Measurements from ENCODE around the gene PTMS. TPM values are rescaled to one million over a fixed set of nuclear protein-coding genes. Genes with fewer than 3 reads are reported as not detected.

Gene PTMS
- total and polyA plus RNA-seq, 2 of the 13 experiments (the other 11 are each of a cell fraction or from before 2014, with no cell fraction given): 40.5 to 82.4 TPM

DNA sequence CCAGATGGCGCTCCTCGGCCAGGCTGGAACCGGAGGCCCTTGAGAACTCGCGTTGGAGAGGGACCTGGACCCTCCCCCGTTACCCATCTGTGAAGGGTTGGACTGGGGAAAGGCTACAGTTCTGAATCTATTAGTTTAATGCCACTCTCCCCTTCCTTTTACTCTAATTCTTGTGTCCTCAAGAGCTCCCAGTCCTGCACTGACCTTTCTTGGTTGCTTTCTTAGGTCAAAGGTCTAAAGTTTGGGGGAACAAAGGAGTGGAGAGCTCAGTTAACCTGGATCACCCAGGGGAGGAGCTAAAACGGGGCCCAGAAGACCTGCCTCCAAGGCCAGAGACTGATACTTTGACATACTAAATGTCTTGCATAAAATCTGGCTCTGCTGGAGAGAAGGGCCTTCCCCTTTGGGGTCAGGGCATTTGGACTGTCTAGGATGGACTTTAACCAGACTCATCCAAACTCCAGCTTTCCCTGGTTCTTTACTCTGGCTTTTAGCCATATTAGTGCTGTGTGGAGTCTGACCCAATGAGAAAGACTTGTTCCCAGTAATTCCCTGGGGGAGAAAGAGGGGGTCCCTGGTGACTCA is 12.3 kb upstream of the PTMS start (continued):
- TF ChIP-seq, protein P1, sequence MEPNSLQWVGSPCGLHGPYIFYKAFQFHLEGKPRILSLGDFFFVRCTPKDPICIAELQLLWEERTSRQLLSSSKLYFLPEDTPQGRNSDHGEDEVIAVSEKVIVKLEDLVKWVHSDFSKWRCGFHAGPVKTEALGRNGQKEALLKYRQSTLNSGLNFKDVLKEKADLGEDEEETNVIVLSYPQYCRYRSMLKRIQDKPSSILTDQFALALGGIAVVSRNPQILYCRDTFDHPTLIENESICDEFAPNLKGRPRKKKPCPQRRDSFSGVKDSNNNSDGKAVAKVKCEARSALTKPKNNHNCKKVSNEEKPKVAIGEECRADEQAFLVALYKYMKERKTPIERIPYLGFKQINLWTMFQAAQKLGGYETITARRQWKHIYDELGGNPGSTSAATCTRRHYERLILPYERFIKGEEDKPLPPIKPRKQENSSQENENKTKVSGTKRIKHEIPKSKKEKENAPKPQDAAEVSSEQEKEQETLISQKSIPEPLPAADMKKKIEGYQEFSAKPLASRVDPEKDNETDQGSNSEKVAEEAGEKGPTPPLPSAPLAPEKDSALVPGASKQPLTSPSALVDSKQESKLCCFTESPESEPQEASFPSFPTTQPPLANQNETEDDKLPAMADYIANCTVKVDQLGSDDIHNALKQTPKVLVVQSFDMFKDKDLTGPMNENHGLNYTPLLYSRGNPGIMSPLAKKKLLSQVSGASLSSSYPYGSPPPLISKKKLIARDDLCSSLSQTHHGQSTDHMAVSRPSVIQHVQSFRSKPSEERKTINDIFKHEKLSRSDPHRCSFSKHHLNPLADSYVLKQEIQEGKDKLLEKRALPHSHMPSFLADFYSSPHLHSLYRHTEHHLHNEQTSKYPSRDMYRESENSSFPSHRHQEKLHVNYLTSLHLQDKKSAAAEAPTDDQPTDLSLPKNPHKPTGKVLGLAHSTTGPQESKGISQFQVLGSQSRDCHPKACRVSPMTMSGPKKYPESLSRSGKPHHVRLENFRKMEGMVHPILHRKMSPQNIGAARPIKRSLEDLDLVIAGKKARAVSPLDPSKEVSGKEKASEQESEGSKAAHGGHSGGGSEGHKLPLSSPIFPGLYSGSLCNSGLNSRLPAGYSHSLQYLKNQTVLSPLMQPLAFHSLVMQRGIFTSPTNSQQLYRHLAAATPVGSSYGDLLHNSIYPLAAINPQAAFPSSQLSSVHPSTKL (CRISPR knock-in tag; IDR thresholded peaks at IDR 0.05): 0 out of 2 replicates have a peak, but pooled peaks have one; percentile 2
- peak; percentile 35 for TF ChIP-seq PHF21A (CRISPR knock-in tag; IDR thresholded peaks at IDR 0.05)
- TF ChIP-seq ZFP1 (CRISPR knock-in tag; IDR thresholded peaks at IDR 0.05): no peak
- 0 out of 2 replicates have a peak, but pooled peaks have one; percentile 5 for TF ChIP-seq MEIS1 (CRISPR knock-in tag; IDR thresholded peaks at IDR 0.05; ENCODE audit: borderline replicate concordance)
- TF ChIP-seq ARNTL (CRISPR knock-in tag; IDR thresholded peaks at IDR 0.05): no peak
- 0 out of 2 replicates have a peak, but pooled peaks have one; percentile 9 for TF ChIP-seq PITX1 (CRISPR knock-in tag; IDR thresholded peaks at IDR 0.05)
- TF ChIP-seq, protein P2, sequence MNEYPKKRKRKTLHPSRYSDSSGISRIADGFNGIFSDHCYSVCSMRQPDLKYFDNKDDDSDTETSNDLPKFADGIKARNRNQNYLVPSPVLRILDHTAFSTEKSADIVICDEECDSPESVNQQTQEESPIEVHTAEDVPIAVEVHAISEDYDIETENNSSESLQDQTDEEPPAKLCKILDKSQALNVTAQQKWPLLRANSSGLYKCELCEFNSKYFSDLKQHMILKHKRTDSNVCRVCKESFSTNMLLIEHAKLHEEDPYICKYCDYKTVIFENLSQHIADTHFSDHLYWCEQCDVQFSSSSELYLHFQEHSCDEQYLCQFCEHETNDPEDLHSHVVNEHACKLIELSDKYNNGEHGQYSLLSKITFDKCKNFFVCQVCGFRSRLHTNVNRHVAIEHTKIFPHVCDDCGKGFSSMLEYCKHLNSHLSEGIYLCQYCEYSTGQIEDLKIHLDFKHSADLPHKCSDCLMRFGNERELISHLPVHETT (CRISPR knock-in tag; conservative IDR thresholded peaks at IDR 0.05): no peak
- TF ChIP-seq STAG1 (CRISPR knock-in tag; IDR thresholded peaks at IDR 0.05): peak; percentile 89
- no peak for TF ChIP-seq ZSCAN12 (CRISPR knock-in tag; IDR thresholded peaks at IDR 0.05)
- TF ChIP-seq SAP130 (CRISPR knock-in tag; IDR thresholded peaks at IDR 0.05; ENCODE audit: low read depth): peak; percentile 2; the same call in 1 of the 2 replicates
- TF ChIP-seq, protein P3, sequence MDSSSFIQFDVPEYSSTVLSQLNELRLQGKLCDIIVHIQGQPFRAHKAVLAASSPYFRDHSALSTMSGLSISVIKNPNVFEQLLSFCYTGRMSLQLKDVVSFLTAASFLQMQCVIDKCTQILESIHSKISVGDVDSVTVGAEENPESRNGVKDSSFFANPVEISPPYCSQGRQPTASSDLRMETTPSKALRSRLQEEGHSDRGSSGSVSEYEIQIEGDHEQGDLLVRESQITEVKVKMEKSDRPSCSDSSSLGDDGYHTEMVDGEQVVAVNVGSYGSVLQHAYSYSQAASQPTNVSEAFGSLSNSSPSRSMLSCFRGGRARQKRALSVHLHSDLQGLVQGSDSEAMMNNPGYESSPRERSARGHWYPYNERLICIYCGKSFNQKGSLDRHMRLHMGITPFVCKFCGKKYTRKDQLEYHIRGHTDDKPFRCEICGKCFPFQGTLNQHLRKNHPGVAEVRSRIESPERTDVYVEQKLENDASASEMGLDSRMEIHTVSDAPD (CRISPR knock-in tag; IDR thresholded peaks at IDR 0.05): peak; percentile 35; the same call in 1 of the 2 replicates
- TF ChIP-seq KLF6 (CRISPR knock-in tag; IDR thresholded peaks at IDR 0.05): no peak
- TF ChIP-seq ZMYM2 (CRISPR knock-in tag; IDR thresholded peaks at IDR 0.05): 0 out of 2 replicates have a peak, but pooled peaks have one; percentile 47
- no peak for TF ChIP-seq ZNF350 (CRISPR knock-in tag; IDR thresholded peaks at IDR 0.05; ENCODE audit: borderline replicate concordance, low read depth)
- TF ChIP-seq GABPB1 (CRISPR knock-in tag; IDR thresholded peaks at IDR 0.05): no peak
- 0 out of 2 replicates have a peak, but pooled peaks have one; percentile 34 for TF ChIP-seq POGZ (CRISPR knock-in tag; IDR thresholded peaks at IDR 0.05)
- 0 out of 2 replicates have a peak, but pooled peaks have one; percentile 13 for TF ChIP-seq HNRNPL (IDR thresholded peaks at IDR 0.05; ENCODE audit: low read depth, low read length)
- 0 out of 2 replicates have a peak, but pooled peaks have one; percentile 6 for TF ChIP-seq ZNF280D (CRISPR knock-in tag; IDR thresholded peaks at IDR 0.05)
- TF ChIP-seq ZNF121 (CRISPR knock-in tag; IDR thresholded peaks at IDR 0.05): peak; percentile 56; the same call in 1 of the 2 replicates
- no peak for TF ChIP-seq CBX2 (IDR thresholded peaks at IDR 0.05; ENCODE audit: low read depth, low read length)
- TF ChIP-seq CBX2 (CRISPR knock-in tag; IDR thresholded peaks at IDR 0.05; ENCODE audit: low read depth): no peak
- TF ChIP-seq ZNF674 (CRISPR knock-in tag; IDR thresholded peaks at IDR 0.05; ENCODE audit: low read depth): no peak

Measured in HepG2 (cell line).